ENCODE measurements around the gene COX6B1.
"Not testable (repeated sequence)": the region's sequence is repeated elsewhere in the genome, so short reads cannot be mapped to it uniquely, and the experiment has no call there.

The COX6B1 gene

GRCh38 chr19:35648017-35648961 lies at the start of gene COX6B1:
TSS of gene COX6B1 (plus strand) at chr19:35648323. CDS start at chr19:35651244, 2,921 bp downstream.
- Histone ChIP-seq H3K4me3 (ENCODE audit: low read length) (peak within 1 kb of the TSS; percentile 79), H3K27me3 (ENCODE audit: control insufficient read depth, insufficient read depth, low read length) (no peaks in the 10 kb centered on the region), H3K27ac (ENCODE audit: low read depth, low read length) (peak within 1 kb of the TSS; percentile 93), H3K9ac (ENCODE audit: low read length) (peak within 1 kb of the TSS; percentile 88), H3K4me1 (ENCODE audit: control insufficient read depth, insufficient read depth, low read length) (peaks cover 9% of the 10 kb centered on the region), H3K36me3 (ENCODE audit: control insufficient read depth, insufficient read depth, low read length) (no peaks in the 10 kb centered on the region)

GRCh38 chr19:35601971-35602370 lies 46.2 kb upstream of the COX6B1 start:
- no peaks in the 10 kb centered on the region for H3K4me1 ChIP-seq (ENCODE audit: control insufficient read depth, insufficient read depth, low read length)
- H3K9ac ChIP-seq (ENCODE audit: low read length): no peak overlapping the region
- no peak overlapping the region for H3K4me3 ChIP-seq (ENCODE audit: low read length)
- no peaks in the 10 kb centered on the region for H3K36me3 ChIP-seq (ENCODE audit: control insufficient read depth, insufficient read depth, low read length)
- no peaks in the 10 kb centered on the region for H3K27me3 ChIP-seq (ENCODE audit: control insufficient read depth, insufficient read depth, low read length)
- H3K27ac ChIP-seq (ENCODE audit: low read depth, low read length): no peak overlapping the region

- H3K4me3 ChIP-seq (ENCODE audit: low read length); H3K27me3 ChIP-seq (ENCODE audit: control insufficient read depth, insufficient read depth, low read length); H3K27ac ChIP-seq (ENCODE audit: low read depth, low read length); H3K36me3 ChIP-seq (ENCODE audit: control insufficient read depth, insufficient read depth, low read length); H3K4me1 ChIP-seq (ENCODE audit: control insufficient read depth, insufficient read depth, low read length); H3K9ac ChIP-seq (ENCODE audit: low read length): not testable (repeated sequence)
These were observed 43.7 kb upstream of the COX6B1 start for GRCh38 chr19:35604436-35604835.

- H3K4me1 ChIP-seq (ENCODE audit: control insufficient read depth, insufficient read depth, low read length); H3K9ac ChIP-seq (ENCODE audit: low read length); H3K27me3 ChIP-seq (ENCODE audit: control insufficient read depth, insufficient read depth, low read length); H3K36me3 ChIP-seq (ENCODE audit: control insufficient read depth, insufficient read depth, low read length); H3K27ac ChIP-seq (ENCODE audit: low read depth, low read length); H3K4me3 ChIP-seq (ENCODE audit: low read length): not testable (repeated sequence)
These were observed 41.0 kb upstream of the COX6B1 start for GRCh38 chr19:35607170-35607569.

GRCh38 chr19:35607661-35608060 lies 40.5 kb upstream of the COX6B1 start:
- no peaks in the 10 kb centered on the region for H3K27me3 ChIP-seq (ENCODE audit: control insufficient read depth, insufficient read depth, low read length)
- H3K4me3 ChIP-seq (ENCODE audit: low read length): no peak overlapping the region
- no peaks in the 10 kb centered on the region for H3K36me3 ChIP-seq (ENCODE audit: control insufficient read depth, insufficient read depth, low read length)
- H3K9ac ChIP-seq (ENCODE audit: low read length): no peak overlapping the region
- no peaks in the 10 kb centered on the region for H3K4me1 ChIP-seq (ENCODE audit: control insufficient read depth, insufficient read depth, low read length)
- no peak overlapping the region for H3K27ac ChIP-seq (ENCODE audit: low read depth, low read length)

GRCh38 chr19:35608251-35608650 lies 39.9 kb upstream of the COX6B1 start:
- H3K4me3 ChIP-seq (ENCODE audit: low read length): no peak overlapping the region
- H3K4me1 ChIP-seq (ENCODE audit: control insufficient read depth, insufficient read depth, low read length): peaks cover 2% of the 10 kb centered on the region
- H3K36me3 ChIP-seq (ENCODE audit: control insufficient read depth, insufficient read depth, low read length): no peaks in the 10 kb centered on the region
- H3K27me3 ChIP-seq (ENCODE audit: control insufficient read depth, insufficient read depth, low read length): no peaks in the 10 kb centered on the region
- no peak overlapping the region for H3K9ac ChIP-seq (ENCODE audit: low read length)
- H3K27ac ChIP-seq (ENCODE audit: low read depth, low read length): no peak overlapping the region

- peaks cover 2% of the 10 kb centered on the region for H3K4me1 ChIP-seq (ENCODE audit: control insufficient read depth, insufficient read depth, low read length)
- H3K4me3 ChIP-seq (ENCODE audit: low read length): no peak overlapping the region
- H3K36me3 ChIP-seq (ENCODE audit: control insufficient read depth, insufficient read depth, low read length): no peaks in the 10 kb centered on the region
- H3K9ac ChIP-seq (ENCODE audit: low read length): no peak overlapping the region
- no peaks in the 10 kb centered on the region for H3K27me3 ChIP-seq (ENCODE audit: control insufficient read depth, insufficient read depth, low read length)
- H3K27ac ChIP-seq (ENCODE audit: low read depth, low read length): no peak overlapping the region
These were observed 38.2 kb upstream of the COX6B1 start for GRCh38 chr19:35609851-35610353.

GRCh38 chr19:35612224-35612558 lies 35.9 kb upstream of the COX6B1 start:
- Histone ChIP-seq H3K27me3 (ENCODE audit: control insufficient read depth, insufficient read depth, low read length) (no peaks in the 10 kb centered on the region), H3K4me3 (ENCODE audit: low read length) (peak overlapping the region; percentile 74), H3K4me1 (ENCODE audit: control insufficient read depth, insufficient read depth, low read length) (peaks cover 2% of the 10 kb centered on the region), H3K9ac (ENCODE audit: low read length) (no peak overlapping the region), H3K36me3 (ENCODE audit: control insufficient read depth, insufficient read depth, low read length) (peaks cover 6% of the 10 kb centered on the region), H3K27ac (ENCODE audit: low read depth, low read length) (no peak overlapping the region)

- Histone ChIP-seq H3K27me3 (ENCODE audit: control insufficient read depth, insufficient read depth, low read length) (no peaks in the 10 kb centered on the region), H3K4me3 (ENCODE audit: low read length) (peak within 1 kb of the TSS; percentile 74), H3K27ac (ENCODE audit: low read depth, low read length) (no peak within 1 kb of the TSS), H3K4me1 (ENCODE audit: control insufficient read depth, insufficient read depth, low read length) (peaks cover 2% of the 10 kb centered on the region), H3K9ac (ENCODE audit: low read length) (peak within 1 kb of the TSS; percentile 6), H3K36me3 (ENCODE audit: control insufficient read depth, insufficient read depth, low read length) (peaks cover 6% of the 10 kb centered on the region)
These were observed 35.4 kb upstream of the COX6B1 start, which contains the start of gene HAUS5 for GRCh38 chr19:35612559-35613321. TSS of gene HAUS5 (plus strand) at chr19:35612735. CDS start at chr19:35612795, 60 bp downstream.

- Histone ChIP-seq H3K36me3 (ENCODE audit: control insufficient read depth, insufficient read depth, low read length) (peaks cover 6% of the 10 kb centered on the region), H3K4me3 (ENCODE audit: low read length) (no peak overlapping the region), H3K27ac (ENCODE audit: low read depth, low read length) (no peak overlapping the region), H3K9ac (ENCODE audit: low read length) (no peak overlapping the region), H3K27me3 (ENCODE audit: control insufficient read depth, insufficient read depth, low read length) (no peaks in the 10 kb centered on the region), H3K4me1 (ENCODE audit: control insufficient read depth, insufficient read depth, low read length) (peaks cover 2% of the 10 kb centered on the region)
These were observed 34.5 kb upstream of the COX6B1 start for GRCh38 chr19:35613574-35613973.

GRCh38 chr19:35615036-35615435 lies 33.1 kb upstream of the COX6B1 start:
- Histone ChIP-seq H3K4me3 (ENCODE audit: low read length) (no peak overlapping the region), H3K36me3 (ENCODE audit: control insufficient read depth, insufficient read depth, low read length) (peaks cover 6% of the 10 kb centered on the region), H3K4me1 (ENCODE audit: control insufficient read depth, insufficient read depth, low read length) (peaks cover 2% of the 10 kb centered on the region), H3K27ac (ENCODE audit: low read depth, low read length) (no peak overlapping the region), H3K27me3 (ENCODE audit: control insufficient read depth, insufficient read depth, low read length) (no peaks in the 10 kb centered on the region), H3K9ac (ENCODE audit: low read length) (no peak overlapping the region)

GRCh38 chr19:35618857-35619256 lies 29.3 kb upstream of the COX6B1 start:
- H3K9ac ChIP-seq (ENCODE audit: low read length): no peak overlapping the region
- H3K27me3 ChIP-seq (ENCODE audit: control insufficient read depth, insufficient read depth, low read length): no peaks in the 10 kb centered on the region
- peaks cover 6% of the 10 kb centered on the region for H3K36me3 ChIP-seq (ENCODE audit: control insufficient read depth, insufficient read depth, low read length)
- H3K27ac ChIP-seq (ENCODE audit: low read depth, low read length): no peak overlapping the region
- H3K4me3 ChIP-seq (ENCODE audit: low read length): no peak overlapping the region
- no peaks in the 10 kb centered on the region for H3K4me1 ChIP-seq (ENCODE audit: control insufficient read depth, insufficient read depth, low read length)
